AG04449 (cell line): ENCODE results near the gene SENP6.

Source experiments
- CTCF ChIA-PET: fragments of 350-600 bp; formaldehyde crosslinking; extraction: SDS; loops from one replicate; lab custom pipeline; 2021; ENCODE audit warnings: antibody characterized with exemption; lab: Yijun Ruan, JAX
- POLR2A ChIA-PET: fragments of 400-600, 350-600 bp; formaldehyde crosslinking; extraction: SDS; loops from one replicate; lab custom pipeline; 2020; ENCODE audit warnings: antibody characterized with exemption, inconsistent platforms; lab: Yijun Ruan, JAX
- DNase-seq: peaks from one replicate; pipeline ENCODE4 v3.0.0-alpha.2; 2010; ENCODE audit warnings: low read depth, low spot score
- H3K4me3 ChIP-seq: 2 replicates; pipeline ENCODE4 v1.5.1; 2011; ENCODE audit warnings: low read depth, mild to moderate bottlenecking, control low read depth, low read length
- CTCF ChIP-seq: IDR thresholded peaks from one replicate; pipeline ENCODE4 v1.5.1; 2011; ENCODE audit warnings: mild to moderate bottlenecking, moderate library complexity, low read length, control low read depth, inconsistent platforms; ENCODE audit not compliant: insufficient read depth; ENCODE audit errors: missing control alignments

Gene SENP6

DNA sequence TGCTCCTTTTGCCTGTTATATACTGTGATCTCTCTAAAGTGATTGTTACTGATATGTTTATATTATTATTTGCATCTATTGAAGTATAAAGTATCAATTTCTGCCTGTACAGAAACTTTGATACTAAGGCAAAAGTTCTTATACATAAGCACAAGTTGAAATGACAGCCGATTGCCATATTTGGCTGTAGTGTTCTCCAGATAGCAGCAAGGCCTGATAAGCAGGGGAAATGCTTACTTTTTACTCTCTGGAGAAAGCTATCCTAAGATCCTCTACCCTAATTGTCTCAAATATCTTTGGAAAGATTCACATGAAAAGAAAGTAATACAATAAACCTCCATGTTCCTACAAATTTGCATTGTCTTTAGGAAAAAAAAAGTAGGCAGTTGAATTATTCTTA is 31.4 kb downstream of the SENP6 start:
- CTCF ChIA-PET, result no interaction called here
- no peak for TF ChIP-seq CTCF
- no peak for DNase-seq
- POLR2A ChIA-PET, result interaction anchor here (0.6 kb wide), 1 partner anchor 25 kb away, joined by 3 read pairs; no protein-coding TSS in a partner anchor
- no peak overlapping the region for H3K4me3 ChIP-seq

DNA sequence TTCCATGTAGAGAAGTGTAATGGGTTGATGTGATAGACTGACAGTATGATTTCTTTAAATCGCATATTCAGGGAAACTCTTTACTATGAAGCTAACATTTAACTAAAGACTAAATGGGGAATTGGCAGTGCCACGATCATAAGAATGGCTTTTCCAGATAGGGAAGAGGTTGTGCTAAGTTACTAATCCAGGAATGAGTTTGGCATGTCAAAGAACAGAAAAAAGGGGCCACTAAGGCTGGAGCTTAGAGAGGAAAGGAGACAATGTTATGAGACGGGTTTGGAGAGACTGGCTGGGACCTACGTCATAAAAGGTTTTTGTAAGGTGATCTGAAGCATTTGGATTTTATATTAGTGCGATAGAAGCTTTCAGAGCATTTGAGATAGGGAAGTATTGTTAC is 40.6 kb downstream of the SENP6 start:
- ChIA-PET POLR2A (no interaction called here), CTCF (no interaction called here)
- TF ChIP-seq CTCF, result no peak
- H3K4me3 ChIP-seq, result no peak overlapping the region
- no peak for DNase-seq

DNA sequence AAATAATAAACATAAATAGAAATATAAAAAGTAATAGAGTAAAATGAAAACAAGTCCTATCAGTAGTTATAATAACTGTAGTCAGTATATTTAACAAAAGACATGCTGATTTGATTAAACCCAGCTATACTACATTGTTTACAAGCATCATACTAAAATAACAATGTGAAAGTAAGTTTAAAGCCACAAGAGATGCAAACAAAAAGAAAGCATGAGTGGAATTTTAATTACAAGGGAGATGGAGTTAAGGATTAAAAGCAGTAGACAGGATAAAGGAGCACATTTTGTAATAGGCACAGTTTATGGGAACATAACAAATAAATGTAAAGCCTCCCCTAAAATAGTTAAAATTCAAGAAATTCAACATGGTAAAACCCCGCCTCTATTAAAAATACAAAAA is 41.5 kb downstream of the SENP6 start:
- H3K4me3 ChIP-seq, result no peak overlapping the region
- no peak for TF ChIP-seq CTCF
- no peak for DNase-seq
- ChIA-PET CTCF (no interaction called here), POLR2A (no interaction called here)

- POLR2A ChIA-PET, result no interaction called here
- H3K4me3 ChIP-seq, result no peak overlapping the region
- TF ChIP-seq CTCF, result no peak
- DNase-seq, result no peak
- CTCF ChIA-PET, result no interaction called here
Measured at GRCh38 chr6:75656479-75656878, 54.8 kb downstream of the SENP6 start.

DNA sequence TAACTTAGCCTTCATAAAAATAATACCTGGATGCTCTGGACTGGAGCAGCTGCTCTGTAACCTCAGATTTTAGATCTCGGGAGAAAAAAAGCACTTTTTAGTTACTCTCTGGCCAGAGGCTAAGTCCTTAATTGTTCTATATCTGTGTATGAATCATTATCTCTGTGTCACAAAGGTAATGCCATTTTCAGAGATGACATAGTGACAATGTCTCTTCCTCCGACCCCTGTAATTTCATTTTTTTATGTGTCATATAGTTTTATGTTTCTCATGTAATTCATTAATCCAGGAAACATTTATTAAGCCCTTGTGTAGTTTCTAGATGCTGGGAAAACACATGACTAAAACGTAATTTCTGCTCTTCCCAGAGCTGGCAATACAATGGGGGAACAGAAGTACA is 55.6 kb downstream of the SENP6 start:
- TF ChIP-seq CTCF, result no peak

DNA sequence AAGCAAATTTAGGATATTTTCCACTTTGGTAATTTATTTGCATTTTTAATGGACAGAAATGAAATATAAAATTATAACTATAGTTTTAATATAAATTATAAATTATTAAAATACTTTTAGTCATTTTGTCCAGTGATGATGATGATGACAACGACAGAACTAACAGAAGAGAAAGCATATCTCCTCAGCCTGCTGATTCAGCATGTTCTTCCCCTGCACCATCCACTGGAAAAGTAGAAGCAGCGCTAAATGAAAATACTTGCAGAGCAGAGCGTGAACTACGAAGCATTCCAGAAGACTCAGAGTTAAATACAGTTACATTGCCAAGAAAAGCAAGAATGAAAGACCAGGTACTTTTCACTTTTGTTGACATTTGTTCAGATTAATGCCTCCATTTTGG is 64.9 kb downstream of the SENP6 start:
- POLR2A ChIA-PET, result no interaction called here
- no peak for DNase-seq
- no peak for TF ChIP-seq CTCF
- CTCF ChIA-PET, result no interaction called here
- no peak overlapping the region for H3K4me3 ChIP-seq

More for the DNA sequence above, 55.6 kb downstream of the SENP6 start:
- DNase-seq, result no peak
- ChIA-PET POLR2A (no interaction called here), CTCF (no interaction called here)
- no peak overlapping the region for H3K4me3 ChIP-seq
